SK-N-MC (cell line): ENCODE measurements around the gene MTHFR.

Experiments
- DNase-seq: peaks from one replicate; pipeline ENCODE4 v3.0.0-alpha.2; 2011; ENCODE audit warnings: low read depth, low spot score
- H3K27ac ChIP-seq: fragments of 200-600 bp; sonication (generic); 2 replicates; pipeline ENCODE4 v1.5.1; 2016; ENCODE audit warnings: mixed run types
- H3K36me3 ChIP-seq: fragments of 200-600 bp; sonication (generic); 2 replicates; pipeline ENCODE4 v1.6.1; 2017; ENCODE audit warnings: antibody characterized with exemption, low read length, mixed read lengths; ENCODE audit not compliant: insufficient read depth
- H3K4me3 ChIP-seq: fragments of 200-600 bp; sonication (generic); 2 replicates; pipeline ENCODE4 v1.5.1; 2016
- H3K9ac ChIP-seq: fragments of 200-600 bp; sonication (generic); 2 replicates; pipeline ENCODE4 v1.8.0; 2017; ENCODE audit warnings: mixed run types, mixed read lengths; ENCODE audit not compliant: insufficient read length
- H3K9me3 ChIP-seq: fragments of 200-600 bp; sonication (generic); 2 replicates; pipeline ENCODE4 v1.6.1; 2017; ENCODE audit warnings: low read depth, mild to moderate bottlenecking, antibody characterized with exemption, low read length, moderate library complexity, mixed read lengths
- EZH2 ChIP-seq: fragments of 200-600 bp; sonication (generic); IDR thresholded peaks from one replicate; pipeline ENCODE4 v1.6.1; 2017; ENCODE audit warnings: antibody characterized with exemption
- FOXP2 ChIP-seq: optimal IDR thresholded peaks from 2 replicates; pipeline ENCODE3; 2011; ENCODE audit warnings: mild to moderate bottlenecking, moderate library complexity; ENCODE audit not compliant: insufficient read depth; ENCODE audit errors: extremely low read length, control extremely low read depth
- POLR2AphosphoS5 ChIP-seq: IDR thresholded peaks from 2 replicates; pipeline ENCODE4 v1.6.1; 2012; ENCODE audit warnings: mild to moderate bottlenecking, low read depth, low read length, borderline replicate concordance

MTHFR gene

GRCh38 chr1:11805422-11806306, at the start of gene MTHFR, which contains the start of gene CLCN6:
Gene MTHFR (minus strand): TSS chr1:11805964. CDS start chr1:11803116, 2,848 bp downstream.
Gene CLCN6 (plus strand): TSS chr1:11806191. CDS start chr1:11806263, 72 bp downstream.
- Histone ChIP-seq H3K9ac (peak within 1 kb of the TSS; percentile 88), H3K36me3 (peaks cover 36% of the 10 kb centered on the region), H3K27ac (peak within 1 kb of the TSS; percentile 21), H3K9me3 (no peaks in the 10 kb centered on the region), H3K4me3 (peak within 1 kb of the TSS; percentile 90)
- DNase-seq = peak; percentile 81
- TF ChIP-seq EZH2 (no peak), POLR2AphosphoS5 (peak; percentile 93), FOXP2 (peak; percentile 90)

DNA sequence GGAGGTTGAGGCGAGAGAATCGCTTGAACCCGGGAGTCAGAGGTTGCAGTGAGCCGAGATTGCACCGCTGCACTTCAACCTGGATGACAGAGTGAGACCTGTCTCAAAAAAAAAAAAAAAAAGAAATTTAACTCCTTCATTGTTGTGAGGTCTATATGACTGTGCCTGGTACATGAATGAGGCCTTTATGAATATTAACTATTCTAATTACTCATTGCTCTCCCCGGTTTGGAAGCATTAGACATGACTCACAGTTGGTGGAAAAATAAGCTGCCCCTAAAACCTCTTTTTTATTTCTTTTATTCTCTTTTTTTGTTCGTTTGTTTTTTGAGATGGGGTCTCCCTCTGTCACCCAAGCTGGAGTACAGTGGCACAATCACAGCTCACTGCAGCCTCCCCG, 49.7 kb upstream of the MTHFR start:
- no peak overlapping the region for H3K9ac ChIP-seq
- no peaks in the 10 kb centered on the region for H3K36me3 ChIP-seq
- DNase-seq = no peak
- no peak overlapping the region for H3K4me3 ChIP-seq
- TF ChIP-seq FOXP2 (no peak), EZH2 (no peak), POLR2AphosphoS5 (no peak)
- H3K9me3 ChIP-seq = no peaks in the 10 kb centered on the region
- H3K27ac ChIP-seq = no peak overlapping the region

GRCh38 chr1:11854519-11854918, 48.8 kb upstream of the MTHFR start:
- no peak for TF ChIP-seq POLR2AphosphoS5
- TF ChIP-seq EZH2 = no peak
- no peak for TF ChIP-seq FOXP2
- Histone ChIP-seq H3K9me3 (no peaks in the 10 kb centered on the region), H3K27ac (no peak overlapping the region), H3K4me3 (no peak overlapping the region), H3K36me3 (no peaks in the 10 kb centered on the region), H3K9ac (no peak overlapping the region)
- DNase-seq = no peak

- TF ChIP-seq FOXP2 = no peak
- TF ChIP-seq EZH2 = no peak
- TF ChIP-seq POLR2AphosphoS5 = no peak
- no peak for DNase-seq
- Histone ChIP-seq H3K4me3 (no peak overlapping the region), H3K27ac (no peak overlapping the region), H3K9ac (no peak overlapping the region), H3K9me3 (no peaks in the 10 kb centered on the region), H3K36me3 (no peaks in the 10 kb centered on the region)
Measured at GRCh38 chr1:11851180-11851579, 45.4 kb upstream of the MTHFR start.

- no peaks in the 10 kb centered on the region for H3K9me3 ChIP-seq
- TF ChIP-seq POLR2AphosphoS5 (no peak), FOXP2 (no peak), EZH2 (no peak)
- H3K27ac ChIP-seq = no peak overlapping the region
- H3K9ac ChIP-seq = no peak overlapping the region
- DNase-seq = no peak
- no peak overlapping the region for H3K4me3 ChIP-seq
- peaks cover 5% of the 10 kb centered on the region; the same call in 1 of the 2 replicates for H3K36me3 ChIP-seq
Measured at GRCh38 chr1:11850156-11850555, 44.4 kb upstream of the MTHFR start.

- Histone ChIP-seq H3K36me3 (peaks cover 16% of the 10 kb centered on the region; the same call in 1 of the 2 replicates), H3K4me3 (no peak overlapping the region), H3K27ac (no peak overlapping the region), H3K9ac (no peak overlapping the region), H3K9me3 (no peaks in the 10 kb centered on the region)
- TF ChIP-seq FOXP2 (no peak), POLR2AphosphoS5 (no peak), EZH2 (no peak)
- DNase-seq = no peak
Measured at GRCh38 chr1:11848373-11848700, 42.6 kb upstream of the MTHFR start.

DNA sequence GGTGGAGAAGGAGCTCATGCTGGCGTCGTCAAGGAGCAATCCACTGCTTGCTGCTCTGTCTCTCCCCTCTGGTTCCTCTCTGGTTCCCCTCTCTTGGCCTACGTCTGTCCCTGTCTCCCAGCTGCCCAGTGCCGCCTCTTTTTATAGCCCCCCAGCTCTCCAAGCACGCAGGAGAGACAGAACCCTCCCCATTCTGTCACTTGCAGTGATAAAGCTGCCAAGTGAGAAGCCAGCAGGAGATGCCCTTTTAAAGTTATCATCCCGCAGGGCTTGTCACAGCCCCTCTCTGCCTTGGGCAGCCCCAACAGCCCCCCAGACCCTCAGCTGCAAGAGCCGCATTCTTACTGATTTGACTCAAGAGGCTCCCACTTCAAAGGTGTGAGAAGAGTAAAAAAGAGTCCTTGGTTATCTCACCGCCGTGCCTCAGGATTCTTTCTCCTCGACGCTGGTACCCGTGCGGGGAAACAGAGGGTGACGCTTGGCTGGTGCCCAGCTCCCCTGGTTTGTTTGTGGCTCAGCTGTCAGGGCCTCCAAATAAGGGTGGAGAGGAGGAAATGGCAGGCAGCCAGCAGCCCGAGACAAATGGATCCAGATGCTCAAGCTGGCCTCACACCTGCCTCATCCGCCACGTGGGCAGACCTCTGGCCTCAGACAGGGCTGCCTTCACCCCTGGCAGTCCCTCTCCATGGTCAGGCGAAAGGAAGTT, 42.1 kb upstream of the MTHFR start, which contains the start of gene NPPA:
TSS of gene NPPA (minus strand) at position 117 of the 706 bp plus-strand sequence. CDS start at position 18, 99 bp downstream.
- H3K4me3 ChIP-seq = no peak within 1 kb of the TSS
- H3K9ac ChIP-seq = no peak within 1 kb of the TSS
- H3K36me3 ChIP-seq = peaks cover 16% of the 10 kb centered on the region; the same call in 1 of the 2 replicates
- H3K9me3 ChIP-seq = no peaks in the 10 kb centered on the region
- TF ChIP-seq EZH2 (no peak), POLR2AphosphoS5 (no peak), FOXP2 (no peak)
- H3K27ac ChIP-seq = no peak within 1 kb of the TSS
- no peak for DNase-seq
